ENCODE data around the gene CAPN8.

CAPN8 gene

DNA sequence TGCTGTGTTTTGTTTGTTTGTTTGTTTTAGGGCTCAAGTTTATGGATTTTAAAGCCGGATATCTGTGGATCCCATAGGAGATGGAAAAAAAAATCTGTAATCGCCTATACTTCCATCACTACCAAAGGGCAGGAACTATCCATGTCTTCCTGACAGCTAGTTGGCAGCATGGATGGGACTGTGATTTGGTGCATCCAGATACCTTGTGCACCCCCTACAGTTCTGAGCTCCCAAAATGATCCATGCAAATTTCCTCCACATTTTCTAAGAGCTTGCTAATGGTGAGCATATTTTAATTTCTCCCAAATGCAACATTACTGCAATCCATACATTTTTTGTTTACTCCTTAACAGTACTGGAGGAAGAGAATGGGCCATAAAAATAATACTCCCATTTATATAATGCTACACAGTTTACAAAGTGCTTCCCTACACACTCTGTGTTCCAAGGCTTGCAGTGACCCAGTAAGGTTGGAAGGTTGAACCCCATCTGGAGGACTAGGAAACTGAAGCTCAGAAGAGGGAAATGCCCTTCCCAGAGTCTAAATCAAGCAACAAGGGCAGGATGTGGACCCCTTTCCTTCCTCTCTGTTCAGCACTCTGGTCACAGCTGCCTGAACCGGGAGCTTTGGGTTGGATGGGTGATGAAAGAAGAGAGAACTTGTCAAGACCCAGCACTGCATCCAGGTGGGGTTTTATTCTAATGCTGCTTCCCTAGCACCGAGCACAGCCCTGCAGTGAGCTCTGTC, 48.0 kb downstream of the CAPN8 start:
- no peak for DNase-seq (ENCODE audit: low spot score)

DNA sequence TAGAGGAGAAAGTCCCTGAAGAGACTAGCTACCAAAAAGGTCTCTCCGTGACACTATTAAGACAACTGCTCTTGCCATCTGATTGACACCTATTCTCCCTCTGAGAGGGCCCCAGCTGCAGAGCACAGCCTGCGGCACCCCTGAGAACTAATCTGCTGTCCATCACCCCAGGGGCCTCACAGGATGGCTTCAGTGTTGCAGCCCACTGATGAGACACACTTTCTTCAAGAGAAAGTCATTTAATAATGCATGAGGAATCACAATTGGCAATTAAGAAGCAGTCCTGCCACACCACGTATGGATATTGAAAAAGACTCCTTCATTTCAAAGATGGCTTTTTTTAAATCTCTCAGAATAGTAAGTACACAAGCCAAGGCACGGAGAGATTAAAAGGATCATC, 48.9 kb downstream of the CAPN8 start:
- no peak for DNase-seq (ENCODE audit: low spot score)

DNA sequence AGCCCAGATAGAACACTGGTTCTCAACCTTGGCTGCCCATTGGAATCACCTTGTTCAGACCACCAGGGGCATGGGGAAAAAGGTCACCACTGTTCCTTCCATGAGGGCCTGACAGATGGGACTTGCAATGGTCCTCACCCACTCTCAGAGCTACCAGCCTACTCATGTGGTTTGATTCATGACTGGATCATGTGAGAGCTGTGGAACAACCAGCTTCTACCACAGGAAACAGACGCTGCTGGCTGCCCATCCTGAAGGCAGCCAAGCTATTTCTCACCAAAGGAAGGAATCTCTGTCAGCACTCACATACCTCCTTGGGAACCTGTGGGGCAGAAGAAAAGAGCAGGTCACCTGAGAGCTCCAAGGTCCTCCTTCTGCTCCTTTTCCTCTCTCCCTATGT, 53.6 kb downstream of the CAPN8 start:
- no peak for DNase-seq (ENCODE audit: low spot score)

DNA sequence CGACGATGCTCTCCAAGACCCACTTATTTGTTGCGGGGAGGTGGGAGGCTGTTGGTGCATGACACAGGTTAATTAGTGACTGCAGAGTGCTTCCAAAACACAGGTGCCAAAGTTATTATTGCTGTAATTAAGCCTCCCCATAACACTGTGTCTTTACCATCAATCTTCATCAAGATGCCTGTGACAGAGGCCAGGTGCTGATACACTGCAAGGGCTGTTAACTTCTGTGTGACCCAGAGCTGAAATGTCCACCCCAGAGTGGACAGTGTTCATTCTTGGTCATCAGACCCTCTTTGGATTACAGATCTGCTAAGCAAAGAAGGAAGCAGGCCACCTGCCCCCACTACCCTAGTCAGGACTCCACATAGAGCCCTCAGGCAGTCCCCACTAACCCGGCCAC, 55.5 kb downstream of the CAPN8 start:
- DNase-seq (ENCODE audit: low spot score), result no peak

DNA sequence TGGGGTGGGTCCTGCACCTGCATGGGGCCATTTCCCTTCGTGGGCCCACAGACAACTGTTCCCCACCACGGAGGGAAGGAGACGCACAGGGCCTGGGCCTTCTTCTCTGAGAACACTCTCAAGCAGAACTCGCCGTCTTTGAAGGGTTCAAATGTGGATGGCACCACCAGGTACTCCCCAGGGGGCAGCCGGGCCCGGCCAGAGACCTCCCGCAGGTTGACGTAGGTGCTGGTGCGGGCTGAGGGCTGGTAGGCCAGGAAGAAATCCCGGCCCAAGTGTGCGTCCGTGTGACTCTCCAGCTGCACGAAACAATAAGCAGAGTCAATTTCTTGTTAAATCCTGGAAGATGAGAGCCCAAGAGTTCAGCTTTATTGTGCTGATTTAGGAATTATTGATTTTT, 56.4 kb downstream of the CAPN8 start:
- no peak for DNase-seq (ENCODE audit: low spot score)

DNA sequence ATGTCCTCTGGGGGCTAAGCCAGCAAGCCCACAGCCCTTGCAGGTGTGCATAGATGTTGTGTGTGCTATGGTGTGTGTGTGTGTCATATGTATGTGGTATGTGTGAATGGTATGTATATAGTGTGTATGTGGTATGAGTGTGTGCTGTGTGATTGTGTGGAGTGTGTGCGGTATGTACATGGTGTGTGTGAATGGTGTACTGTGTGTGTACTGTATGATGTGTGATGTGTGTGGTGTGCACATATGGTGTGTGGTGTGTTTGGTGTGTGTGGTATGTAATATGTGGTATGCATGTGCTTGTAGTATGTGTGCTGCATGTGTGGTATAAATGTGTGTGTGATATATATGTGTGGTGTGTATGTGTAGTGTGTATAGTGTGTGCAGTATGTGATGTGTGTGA, 107.0 kb downstream of the CAPN8 start:
- DNase-seq (ENCODE audit: low spot score), result no peak

DNA sequence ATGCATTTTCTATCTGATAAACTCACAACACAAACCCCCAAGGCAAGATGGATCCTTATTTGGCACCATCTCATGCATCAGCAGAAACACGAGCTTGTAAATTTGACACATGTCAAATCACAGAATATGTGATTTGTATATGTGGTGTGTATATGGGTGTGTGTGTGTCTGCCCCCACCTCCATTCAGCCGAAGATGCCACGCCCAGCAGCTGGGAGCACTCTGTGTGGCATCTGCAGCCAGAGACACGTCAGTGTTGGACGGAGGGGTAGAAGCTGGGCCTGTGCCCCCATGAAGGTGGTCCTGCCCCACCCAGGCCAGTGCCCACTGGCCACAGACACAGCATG, 108.4 kb downstream of the CAPN8 start:
- no peak for DNase-seq (ENCODE audit: low spot score)

DNA sequence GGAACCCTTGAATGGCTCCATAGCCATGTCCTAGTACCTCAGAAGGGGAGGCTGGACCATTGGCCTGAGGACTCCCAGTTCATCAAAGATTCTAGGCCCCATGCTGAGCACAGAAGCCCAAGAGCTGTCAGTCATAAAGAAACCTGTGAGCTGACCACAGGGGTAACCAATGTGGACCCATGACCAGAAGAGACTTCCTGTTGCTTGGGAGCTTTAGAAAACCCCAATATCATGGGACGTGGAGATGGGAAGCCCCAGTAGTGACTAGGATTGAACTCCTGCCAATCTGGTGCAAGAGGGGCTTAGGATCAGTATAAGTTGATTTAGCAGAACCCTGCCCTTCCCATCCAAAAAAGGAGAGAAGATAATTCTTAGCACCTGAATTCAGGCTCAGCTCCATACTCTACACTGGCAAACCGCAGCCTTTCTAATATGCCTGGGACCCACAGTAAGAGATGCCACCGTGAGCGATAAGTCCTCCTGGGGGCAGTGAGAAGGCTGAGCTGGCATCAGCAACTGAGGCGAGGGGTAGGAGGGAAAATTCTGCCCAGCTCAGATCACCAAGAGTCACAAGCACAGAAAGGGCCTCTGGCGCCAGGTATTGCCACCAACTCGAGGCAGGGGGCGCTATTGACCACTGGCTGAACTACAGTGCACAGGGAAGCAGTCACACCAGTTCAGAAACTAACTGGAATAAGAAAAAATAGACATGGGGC, 108.9 kb downstream of the CAPN8 start:
- DNase-seq (ENCODE audit: low spot score), result peak; percentile 54

DNA sequence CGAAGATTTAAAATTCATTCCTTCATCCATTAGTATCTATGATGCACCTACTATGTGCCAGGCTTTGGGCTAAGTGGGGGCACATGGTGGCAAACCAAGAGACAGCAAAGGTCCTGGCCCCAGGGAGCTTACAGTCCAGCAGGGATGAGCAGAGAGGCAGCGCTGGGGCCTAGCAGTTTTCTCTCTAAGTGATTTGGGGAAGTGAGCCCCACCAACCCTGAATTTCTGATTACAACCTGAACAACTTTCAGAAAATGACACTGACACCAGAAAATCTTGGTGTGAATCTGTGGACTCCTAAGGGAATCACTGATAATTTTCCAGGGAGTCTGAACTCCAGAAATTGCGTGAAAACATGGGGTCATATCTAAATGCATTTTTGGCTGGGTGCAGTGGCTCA, 111.5 kb downstream of the CAPN8 start:
- DNase-seq (ENCODE audit: low spot score), result no peak

DNA sequence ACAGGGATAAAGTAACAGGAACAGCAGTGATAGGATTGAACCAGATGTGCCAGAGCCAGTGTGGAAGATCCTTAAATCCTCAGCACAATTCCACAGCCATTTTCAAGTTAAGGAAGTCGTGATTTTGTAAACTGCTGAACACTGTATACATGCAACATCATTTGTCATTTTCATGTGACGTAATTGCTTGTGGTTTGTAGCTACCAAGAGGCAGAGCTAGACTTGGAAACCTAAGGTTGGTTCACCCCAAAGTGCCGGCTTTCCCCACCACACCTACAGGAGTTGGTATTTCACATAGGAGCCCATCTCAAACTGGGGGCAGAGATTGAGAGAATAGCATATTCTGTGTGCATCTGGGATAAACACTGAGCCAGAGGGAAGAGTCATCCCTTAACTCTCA, 113.9 kb downstream of the CAPN8 start:
- DNase-seq (ENCODE audit: low spot score), result no peak

DNA sequence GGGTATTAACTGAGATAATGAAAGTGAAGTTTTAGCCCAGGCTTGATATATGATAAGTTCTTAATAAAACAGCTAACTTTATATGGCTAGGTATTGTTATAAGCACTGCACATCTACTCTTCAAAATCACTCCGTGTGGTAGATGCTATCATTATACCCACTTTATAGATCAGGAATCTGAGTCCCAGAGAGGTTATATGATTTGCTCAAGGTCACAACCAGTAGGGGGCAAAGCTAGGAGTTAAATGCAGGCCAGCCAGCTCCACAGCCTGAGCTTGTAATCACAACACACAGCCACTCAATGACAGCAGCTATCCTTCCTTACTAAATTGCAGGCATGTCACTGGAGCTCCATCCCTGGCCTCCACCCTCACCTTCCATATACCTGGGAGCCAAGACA, 115.8 kb downstream of the CAPN8 start:
- DNase-seq (ENCODE audit: low spot score), result no peak

DNA sequence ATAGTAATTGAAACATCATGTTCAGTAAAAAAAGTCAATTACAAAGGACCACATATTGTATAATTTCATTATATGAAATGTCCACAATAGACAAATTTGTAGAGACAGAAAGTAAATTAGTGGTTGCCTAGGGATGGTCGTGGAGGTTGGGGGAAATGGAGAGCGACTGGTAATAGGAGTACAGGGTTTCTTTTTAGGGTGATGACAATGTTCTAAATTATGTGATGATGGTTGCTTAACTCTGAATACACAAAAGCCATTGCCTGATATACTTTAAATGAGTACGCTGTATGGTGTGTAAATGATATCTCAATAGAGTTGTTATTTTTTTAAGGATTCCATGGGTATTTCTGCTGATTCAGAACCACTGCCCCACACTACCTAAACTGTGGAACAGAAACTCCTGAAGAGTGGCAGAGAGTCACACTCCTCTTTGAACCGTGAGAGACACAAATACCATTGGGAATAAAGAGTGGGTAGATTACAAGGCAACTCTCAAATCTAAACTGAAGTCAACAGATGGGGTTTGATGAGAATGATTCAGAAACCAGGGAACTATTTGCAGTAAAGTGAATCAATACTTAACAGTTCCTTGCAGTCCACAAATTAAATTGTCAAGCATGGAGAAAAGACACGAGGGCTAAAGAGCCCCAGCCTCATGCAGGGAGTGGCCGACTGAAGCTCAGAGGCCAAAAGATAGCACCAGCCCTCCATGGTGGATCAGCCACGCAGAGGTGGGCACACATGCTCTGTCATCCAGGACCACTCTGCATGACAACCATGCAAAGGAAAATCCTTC, 118.0 kb downstream of the CAPN8 start:
- no peak for DNase-seq (ENCODE audit: low spot score)

DNA sequence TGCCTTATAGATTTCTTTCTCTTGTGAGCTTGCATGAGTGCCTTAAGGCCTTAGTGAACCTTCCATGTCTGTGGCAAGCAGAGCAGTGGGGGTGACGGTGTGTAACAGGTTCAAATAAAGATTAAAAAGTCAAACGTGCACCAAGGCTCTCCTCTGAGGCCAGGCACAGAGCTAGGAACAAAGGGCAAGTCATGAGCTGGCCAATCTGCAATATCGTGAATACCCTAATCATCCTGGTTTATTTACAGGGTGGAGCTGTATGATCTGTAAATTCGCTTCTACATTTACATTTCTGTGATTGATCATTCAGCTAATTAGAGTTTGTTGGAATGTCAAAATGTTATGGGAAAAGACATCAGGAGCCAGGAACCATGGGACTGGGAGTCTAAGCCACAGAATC, 120.2 kb downstream of the CAPN8 start:
- DNase-seq (ENCODE audit: low spot score), result no peak

DNA sequence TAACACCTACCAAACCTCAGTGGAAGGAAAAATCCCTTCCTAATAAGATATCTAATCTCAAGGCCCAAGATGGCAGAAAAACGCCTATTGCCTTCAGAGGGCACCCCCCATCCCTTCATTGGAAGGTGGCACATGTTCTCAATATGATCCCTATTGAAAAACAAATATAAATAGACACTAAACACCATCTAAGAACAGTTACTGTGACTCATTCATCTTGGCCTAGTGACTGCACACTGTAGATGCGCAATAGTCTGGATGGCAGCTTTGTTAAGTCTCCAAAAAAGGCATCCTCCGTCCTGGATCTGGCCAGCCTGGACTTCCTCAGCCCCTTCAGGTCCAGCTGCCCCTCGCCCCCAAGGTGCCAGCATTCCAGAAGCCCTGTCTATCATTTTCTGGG, 121.9 kb downstream of the CAPN8 start:
- no peak for DNase-seq (ENCODE audit: low spot score)

DNA sequence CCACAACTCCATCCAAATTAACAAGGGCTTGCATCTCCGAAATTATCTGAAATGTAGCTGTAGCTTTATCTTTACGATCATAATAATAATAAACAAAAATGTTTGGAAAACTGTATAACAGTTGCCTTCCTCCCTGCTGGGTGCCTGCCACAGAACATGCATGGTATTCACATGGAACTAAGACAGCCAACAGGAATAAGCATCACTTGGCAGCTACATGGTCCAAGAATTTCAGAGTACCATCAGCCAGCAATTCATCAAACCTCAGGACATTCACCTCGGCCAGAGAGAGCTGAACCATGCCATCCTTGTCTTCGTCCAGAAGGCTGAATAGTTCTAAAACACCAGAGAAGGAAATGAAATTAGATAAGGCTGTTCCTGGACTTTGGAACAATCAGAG, 122.7 kb downstream of the CAPN8 start:
- DNase-seq (ENCODE audit: low spot score), result no peak

DNA sequence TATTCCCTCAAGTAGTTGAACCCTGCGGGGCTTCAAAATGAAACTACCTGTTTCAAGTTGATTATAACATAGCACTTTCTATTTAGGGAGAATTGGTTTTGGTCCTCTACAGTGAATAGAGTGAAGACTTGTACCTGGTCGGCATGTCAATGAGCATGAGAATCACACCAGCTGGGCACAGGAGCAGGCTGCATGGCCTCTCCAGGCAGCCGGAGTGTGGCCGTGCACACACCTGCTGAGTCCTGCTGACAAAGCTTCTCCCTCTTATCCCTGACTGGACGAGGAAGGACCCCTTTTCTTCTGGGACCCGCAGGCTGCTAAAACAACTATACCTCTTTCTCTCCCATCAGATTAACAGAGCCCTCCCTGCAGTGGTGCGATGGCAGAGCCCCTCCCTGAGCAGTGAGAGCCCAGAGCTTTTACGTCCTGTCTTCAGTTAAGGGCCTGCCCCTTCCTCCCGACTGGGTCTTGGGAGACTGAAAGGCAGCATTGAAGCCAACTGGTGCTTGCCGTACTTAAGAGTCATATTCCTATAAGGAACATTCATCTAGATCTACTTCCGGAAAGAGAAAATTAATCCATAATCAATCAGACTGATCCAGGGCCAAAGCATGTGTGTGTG, 124.9 kb downstream of the CAPN8 start:
- DNase-seq (ENCODE audit: low spot score), result no peak

DNA sequence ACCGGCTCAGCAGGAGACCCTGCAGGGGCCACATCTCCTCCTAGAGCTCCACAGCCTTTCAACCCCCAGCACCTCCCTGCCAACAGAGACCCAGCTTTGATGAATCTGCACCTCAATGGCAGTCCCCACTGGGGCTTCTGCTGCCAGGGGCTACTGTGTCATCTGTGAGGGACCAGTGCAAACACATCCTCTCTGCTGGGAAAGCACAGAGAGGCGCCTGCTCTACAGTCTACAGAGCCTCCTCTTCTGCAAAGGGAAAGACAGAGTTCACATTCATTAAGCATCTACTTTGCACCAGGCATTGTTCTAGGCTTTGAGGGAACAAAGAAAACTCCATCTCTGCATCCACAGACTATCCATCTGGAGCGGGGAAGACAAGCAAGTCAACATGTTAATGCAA, 125.8 kb downstream of the CAPN8 start:
- no peak for DNase-seq (ENCODE audit: low spot score)

DNA sequence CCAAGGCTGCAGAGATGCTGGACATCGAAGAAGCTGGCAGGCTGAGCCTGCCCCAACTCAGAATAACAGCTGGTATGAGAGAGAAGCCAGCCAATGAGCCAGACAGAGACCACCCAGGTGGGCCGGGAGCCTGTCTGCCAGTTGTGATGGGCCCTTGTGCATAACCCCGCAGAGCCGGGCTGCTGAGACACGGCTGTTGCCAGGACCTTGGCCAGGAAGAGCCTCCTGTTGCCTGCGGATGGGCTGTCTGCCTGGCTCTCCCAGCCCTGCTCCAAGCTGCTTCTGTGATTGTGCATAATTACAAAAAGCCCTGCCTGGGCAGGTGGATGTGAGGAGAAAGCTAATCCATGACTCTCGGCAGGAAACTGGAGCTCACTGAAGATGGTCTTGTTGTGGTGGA, 126.5 kb downstream of the CAPN8 start:
- DNase-seq (ENCODE audit: low spot score), result no peak

DNA sequence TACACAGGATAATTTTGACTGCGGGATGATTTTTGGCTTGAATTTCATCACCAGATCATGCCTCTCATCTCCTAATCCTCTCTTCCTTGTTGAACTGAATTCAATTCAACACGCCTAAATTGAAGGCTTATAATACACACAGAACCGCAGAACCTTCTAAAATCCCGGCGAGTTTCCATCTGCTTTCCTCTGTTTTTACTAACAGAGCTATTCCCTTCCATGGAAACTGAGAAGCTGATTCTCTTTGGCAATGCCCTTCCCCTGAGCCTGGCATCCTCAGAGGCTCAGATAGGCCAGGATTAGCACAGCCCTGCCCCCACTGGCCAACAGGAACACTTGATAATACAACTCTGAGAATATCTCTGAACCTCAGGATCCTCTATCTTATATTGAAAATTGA, 130.2 kb downstream of the CAPN8 start:
- no peak for DNase-seq (ENCODE audit: low spot score)

DNA sequence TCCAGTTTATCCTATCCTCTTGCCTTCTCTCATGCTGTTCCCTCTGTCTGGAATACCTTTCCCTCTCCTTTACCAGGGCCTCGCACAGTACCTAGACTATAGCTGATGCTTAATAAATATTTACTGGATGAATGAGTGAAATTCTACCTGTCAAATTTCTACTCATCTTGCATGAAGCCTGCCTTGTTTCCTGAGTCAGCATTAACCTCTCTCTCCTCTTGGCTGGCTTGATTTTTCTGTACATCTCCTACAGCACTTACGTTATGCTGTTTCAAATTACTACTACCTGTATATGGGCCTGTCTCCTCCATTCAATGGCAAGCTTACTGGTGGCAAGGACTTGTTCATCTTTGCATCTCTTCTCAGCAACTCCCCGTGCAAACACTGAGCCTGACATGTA, 130.8 kb downstream of the CAPN8 start:
- no peak for DNase-seq (ENCODE audit: low spot score)

DNA sequence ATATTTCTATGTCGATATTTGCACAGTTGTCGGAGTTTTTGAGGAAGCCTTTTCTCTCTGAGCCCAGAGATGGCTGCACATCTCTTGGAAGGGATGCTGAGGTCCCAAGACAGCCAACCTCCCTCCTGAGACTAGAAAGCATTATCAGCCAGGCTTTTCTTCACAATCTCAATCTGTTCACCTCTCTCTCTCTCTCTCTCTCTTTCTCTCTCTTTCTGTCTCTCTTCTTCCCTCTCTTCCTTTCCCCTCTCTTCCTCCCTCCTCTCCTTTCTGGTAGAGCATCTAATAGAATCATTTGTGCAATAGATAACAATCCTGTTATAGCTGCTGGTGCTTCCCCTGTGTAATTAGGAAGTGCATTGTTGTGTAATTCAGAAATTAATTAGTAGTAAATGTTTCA, 131.8 kb downstream of the CAPN8 start:
- DNase-seq (ENCODE audit: low spot score), result no peak

DNA sequence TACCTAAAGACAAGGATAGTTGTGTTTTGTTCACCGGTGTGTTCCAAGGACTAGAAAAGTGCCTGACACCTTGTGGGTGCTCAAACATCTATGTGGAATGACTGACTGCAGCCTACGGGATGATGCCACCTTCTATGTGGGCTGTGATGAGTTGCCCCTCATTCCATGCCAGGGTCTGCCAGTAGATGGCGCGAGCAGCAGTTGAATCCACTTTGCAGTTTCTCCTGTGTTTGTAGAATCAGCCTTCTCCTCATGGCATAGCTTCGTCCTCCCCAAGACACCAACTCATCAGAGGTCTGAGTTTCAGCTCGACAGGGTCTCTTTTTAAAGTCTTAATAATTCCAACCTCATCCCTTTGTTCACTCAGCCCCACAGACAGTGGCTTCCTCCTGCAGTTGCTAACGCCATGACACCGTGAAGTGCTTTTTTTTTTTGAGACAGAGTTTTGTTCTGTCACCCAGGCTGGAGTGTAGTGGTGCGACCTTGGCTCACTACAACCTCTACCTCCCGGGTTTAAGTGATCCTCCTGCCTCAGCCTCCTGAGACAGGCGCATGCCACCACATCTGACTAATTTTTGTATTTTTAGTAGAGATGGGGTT, 133.7 kb downstream of the CAPN8 start:
- DNase-seq (ENCODE audit: low spot score), result peak; percentile 58

Data from activated CD4-positive, alpha-beta T cell treated with anti-CD3 and anti-CD28 coated beads, Interleukin-2, Interleukin-4, amounts not matched to agents 100 ng/mL and 50 ng/mL, durations not matched to agents 16 hours and 8 hours (primary cell).